Measurements from ENCODE around the gene BBOX1. TPM values are rescaled to one million over a fixed set of nuclear protein-coding genes. Genes with fewer than 3 reads are reported as not detected.

BBOX1 gene
- polyA plus RNA-seq, 1 experiment: 0.07 TPM

- no peaks in the 10 kb centered on the region for H3K27me3 ChIP-seq (ENCODE audit: control insufficient read depth, insufficient read depth, low read length)
- H3K9me3 ChIP-seq (ENCODE audit: control insufficient read depth, insufficient read depth, low read length): no peaks in the 10 kb centered on the region; the same call in 1 of the 2 replicates
- no peak overlapping the region for H3K4me3 ChIP-seq (ENCODE audit: low read depth, low read length)
- H3K27ac ChIP-seq (ENCODE audit: low read depth, low read length): no peak overlapping the region
- POLR2A ChIA-PET: no interaction called here
- CTCF ChIA-PET: no interaction called here
- TF ChIP-seq CTCF (IDR thresholded peaks at IDR 0.05; ENCODE audit: low read depth, low read length): no peak
- DNase-seq (ENCODE audit: low read depth, low spot score): no peak
Observed at GRCh38 chr11:27057091-27057780, 16.6 kb downstream of the BBOX1 start.

- no peak for TF ChIP-seq CTCF (IDR thresholded peaks at IDR 0.05; ENCODE audit: low read depth, low read length)
- H3K4me3 ChIP-seq (ENCODE audit: low read depth, low read length): no peak overlapping the region
- H3K27ac ChIP-seq (ENCODE audit: low read depth, low read length): no peak overlapping the region
- POLR2A ChIA-PET: no interaction called here
- H3K27me3 ChIP-seq (ENCODE audit: control insufficient read depth, insufficient read depth, low read length): no peaks in the 10 kb centered on the region
- DNase-seq (ENCODE audit: low read depth, low spot score): no peak
- CTCF ChIA-PET: no interaction called here
- H3K9me3 ChIP-seq (ENCODE audit: control insufficient read depth, insufficient read depth, low read length): no peaks in the 10 kb centered on the region; the same call in 1 of the 2 replicates
Observed at GRCh38 chr11:27058456-27058855, 17.8 kb downstream of the BBOX1 start.

- TF ChIP-seq CTCF (IDR thresholded peaks at IDR 0.05; ENCODE audit: low read depth, low read length): no peak
- Histone ChIP-seq H3K4me3 (ENCODE audit: low read depth, low read length) (no peak overlapping the region), H3K27ac (ENCODE audit: low read depth, low read length) (no peak overlapping the region), H3K27me3 (ENCODE audit: control insufficient read depth, insufficient read depth, low read length) (no peaks in the 10 kb centered on the region), H3K9me3 (ENCODE audit: control insufficient read depth, insufficient read depth, low read length) (no peaks in the 10 kb centered on the region; the same call in 1 of the 2 replicates)
- CTCF ChIA-PET: no interaction called here
- POLR2A ChIA-PET: no interaction called here
- no peak for DNase-seq (ENCODE audit: low read depth, low spot score)
Observed at GRCh38 chr11:27059431-27059830, 18.8 kb downstream of the BBOX1 start.

- no peak for DNase-seq (ENCODE audit: low read depth, low spot score)
- H3K4me3 ChIP-seq (ENCODE audit: low read depth, low read length): no peak overlapping the region
- H3K27ac ChIP-seq (ENCODE audit: low read depth, low read length): no peak overlapping the region
- POLR2A ChIA-PET: no interaction called here
- H3K9me3 ChIP-seq (ENCODE audit: control insufficient read depth, insufficient read depth, low read length): no peaks in the 10 kb centered on the region; the same call in 1 of the 2 replicates
- CTCF ChIA-PET: no interaction called here
- H3K27me3 ChIP-seq (ENCODE audit: control insufficient read depth, insufficient read depth, low read length): no peaks in the 10 kb centered on the region
- TF ChIP-seq CTCF (IDR thresholded peaks at IDR 0.05; ENCODE audit: low read depth, low read length): no peak
Observed at GRCh38 chr11:27060816-27061460, 20.3 kb downstream of the BBOX1 start.

GRCh38 chr11:27061461-27061821 lies 20.8 kb downstream of the BBOX1 start:
- no peaks in the 10 kb centered on the region for H3K27me3 ChIP-seq (ENCODE audit: control insufficient read depth, insufficient read depth, low read length)
- no peak for TF ChIP-seq CTCF (IDR thresholded peaks at IDR 0.05; ENCODE audit: low read depth, low read length)
- H3K9me3 ChIP-seq (ENCODE audit: control insufficient read depth, insufficient read depth, low read length): no peaks in the 10 kb centered on the region; the same call in 1 of the 2 replicates
- DNase-seq (ENCODE audit: low read depth, low spot score): no peak
- no peak overlapping the region for H3K27ac ChIP-seq (ENCODE audit: low read depth, low read length)
- ChIA-PET POLR2A (no interaction called here), CTCF (no interaction called here)
- H3K4me3 ChIP-seq (ENCODE audit: low read depth, low read length): no peak overlapping the region

Data from AG04450 (cell line).